Measurements from ENCODE around the gene TMEM243. TPM values are rescaled to one million over a fixed set of nuclear protein-coding genes. Genes with fewer than 3 reads are reported as not detected.

TMEM243 gene
- total RNA-seq, 1 experiment from 2014 or later: 30.2 TPM

GRCh38 chr7:87164433-87164832, 55.1 kb downstream of the TMEM243 start:
- DNase-seq (ENCODE audit: extremely low read depth, low read depth): no peak

DNA sequence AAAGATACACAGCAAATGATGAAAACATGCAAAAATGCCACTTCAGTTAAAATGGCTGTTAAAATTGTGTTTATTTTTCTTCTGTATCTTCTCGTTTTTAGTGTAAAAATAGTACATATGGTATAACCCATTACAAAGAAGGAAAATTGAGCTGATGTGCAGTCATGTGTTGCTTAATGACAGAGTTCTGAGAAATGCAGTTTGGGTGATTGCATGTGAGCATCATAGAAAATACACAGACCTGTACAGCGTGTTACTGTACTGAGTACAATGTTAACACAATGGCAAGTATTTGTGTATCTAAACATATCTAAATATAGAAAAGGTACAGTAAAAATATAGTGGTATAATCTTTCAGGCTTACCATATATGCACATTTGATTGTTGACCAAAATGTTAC, 60.0 kb downstream of the TMEM243 start:
- no peak for DNase-seq (ENCODE audit: extremely low read depth, low read depth)

DNA sequence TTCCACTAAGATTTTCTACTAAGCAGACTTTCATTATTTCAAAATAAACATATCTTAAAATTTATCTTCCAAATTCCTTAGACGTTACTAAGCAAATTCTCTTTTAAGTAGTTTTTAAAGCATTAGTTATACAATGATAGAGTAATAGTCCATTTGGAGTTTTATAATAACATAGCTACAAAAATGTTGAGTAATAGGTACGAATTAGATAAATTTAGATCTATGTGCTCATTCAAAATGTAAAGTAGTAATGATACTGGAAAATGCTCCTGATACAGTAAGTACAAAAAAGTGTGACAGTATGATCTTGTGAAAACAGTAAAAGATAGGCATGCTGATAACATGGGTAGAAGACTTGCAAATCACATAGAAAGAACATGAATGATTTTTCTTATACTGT, 62.8 kb downstream of the TMEM243 start:
- no peak for DNase-seq (ENCODE audit: extremely low read depth, low read depth)

- no peak for DNase-seq (ENCODE audit: extremely low read depth, low read depth)
Observed at GRCh38 chr7:87155788-87156187, 63.7 kb downstream of the TMEM243 start.

- DNase-seq (ENCODE audit: extremely low read depth, low read depth): no peak
Observed at GRCh38 chr7:87154569-87154968, 65.0 kb downstream of the TMEM243 start.

DNA sequence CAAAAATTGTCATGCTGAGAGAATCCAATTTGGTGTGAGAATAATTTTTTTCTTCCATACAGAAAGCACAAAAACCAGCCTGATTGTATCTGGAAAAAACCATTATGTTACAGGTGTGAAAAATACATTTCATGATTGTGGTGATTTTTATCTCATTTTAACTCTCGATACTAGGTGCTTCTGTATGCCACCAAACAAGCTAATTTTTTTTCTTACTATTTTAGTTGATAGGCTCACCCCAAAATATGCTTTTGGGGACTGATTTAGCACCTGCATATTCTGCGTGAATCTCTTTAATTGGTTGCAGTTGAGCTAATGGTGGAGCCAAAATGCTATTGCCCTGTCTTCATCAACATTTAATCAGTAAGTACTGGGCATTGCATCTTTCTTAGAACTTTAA, 65.4 kb downstream of the TMEM243 start:
- no peak for DNase-seq (ENCODE audit: extremely low read depth, low read depth)

- peak; percentile 22 for DNase-seq (ENCODE audit: extremely low read depth, low read depth)
Observed at GRCh38 chr7:87152897-87153641, 66.5 kb downstream of the TMEM243 start.

DNA sequence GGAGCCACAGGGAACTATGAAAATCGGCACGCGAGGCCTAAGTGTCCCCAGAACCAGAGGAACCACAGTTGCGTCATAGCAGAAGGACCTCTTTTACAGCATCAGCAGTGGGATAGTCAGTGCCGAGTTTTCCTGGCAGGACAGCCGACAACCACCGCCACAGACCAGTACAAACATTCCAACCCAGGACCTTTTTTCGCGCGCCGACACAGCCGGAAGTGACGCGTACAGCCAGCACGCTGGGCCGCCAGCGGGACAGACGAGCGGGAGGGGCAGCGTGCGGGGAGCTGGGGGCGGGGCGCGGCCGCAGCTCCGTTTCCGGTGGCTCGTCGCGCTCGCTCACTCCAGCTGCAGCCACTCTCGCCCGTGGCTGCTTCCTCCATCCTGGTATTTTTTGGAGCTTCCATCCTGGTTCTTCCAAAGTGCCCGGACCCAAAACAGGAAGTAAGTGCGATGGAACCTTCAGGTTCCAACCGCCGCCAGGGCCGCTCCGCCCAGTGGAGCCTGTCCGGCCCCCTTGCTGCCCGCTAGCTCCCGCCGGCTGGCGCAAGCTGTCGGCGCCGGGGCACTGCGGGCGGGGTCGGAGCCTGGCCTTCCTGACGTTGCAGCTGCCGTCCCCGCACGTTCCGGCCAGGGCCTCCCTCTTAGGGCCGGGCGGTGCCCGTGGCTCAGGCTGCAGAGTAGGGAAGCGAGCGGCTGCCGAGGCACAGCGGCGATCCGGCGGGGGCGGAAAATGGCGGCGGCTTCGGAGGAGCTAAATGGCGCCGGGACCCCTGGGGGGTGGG, 67.2 kb downstream of the TMEM243 start, which contains the start of gene DMTF1:
DMTF1 (plus strand) TSS at position 342 of the 785 bp plus-strand sequence. CDS start 12,489 bp downstream, outside the sequence.
- DNase-seq (ENCODE audit: extremely low read depth, low read depth): peak; percentile 94

GRCh38 chr7:87151729-87152111, 67.8 kb downstream of the TMEM243 start:
- peak; percentile 1 for DNase-seq (ENCODE audit: extremely low read depth, low read depth)

GRCh38 chr7:87151002-87151728, 68.4 kb downstream of the TMEM243 start:
- DNase-seq (ENCODE audit: extremely low read depth, low read depth): no peak

DNA sequence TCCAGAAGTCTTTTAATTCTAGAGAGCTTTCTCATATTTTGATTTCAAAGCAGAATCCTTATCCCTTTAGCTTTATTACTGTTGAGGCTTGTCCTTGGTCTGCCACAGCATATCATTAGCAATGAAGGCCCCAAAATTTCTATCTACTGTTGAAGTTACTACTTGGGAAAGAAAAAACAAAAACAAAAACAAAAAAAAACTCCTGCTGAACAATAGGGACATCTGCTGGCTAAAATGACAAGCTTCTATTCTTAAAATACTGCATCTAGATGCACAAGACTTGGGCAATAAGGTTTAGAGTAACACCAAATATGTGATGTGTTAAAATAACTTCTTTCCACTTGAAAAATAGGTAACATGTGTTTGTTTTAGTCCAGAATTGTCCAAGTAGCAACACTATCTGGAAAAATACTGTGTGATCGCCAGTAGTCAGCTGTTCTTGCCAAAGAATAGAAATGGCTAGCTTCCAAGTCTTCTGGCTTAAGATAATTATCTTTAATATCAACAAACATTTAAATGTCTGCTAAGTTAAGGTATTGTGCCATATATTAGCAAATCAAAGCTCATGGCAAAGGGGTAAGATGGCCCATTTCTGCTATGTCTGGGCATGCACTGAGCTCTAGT, 71.1 kb downstream of the TMEM243 start:
- DNase-seq (ENCODE audit: extremely low read depth, low read depth): peak; percentile 32

- no peak for DNase-seq (ENCODE audit: extremely low read depth, low read depth)
Observed at GRCh38 chr7:87147500-87147899, 72.0 kb downstream of the TMEM243 start.

GRCh38 chr7:87146740-87147386, 72.7 kb downstream of the TMEM243 start:
- DNase-seq (ENCODE audit: extremely low read depth, low read depth): no peak

Small RNAs within 50 kb of the gene (small RNA-seq; reads per million reads assigned to genes)
- gene RF00019: 0 reads per million in 2 experiments
- 0 reads per million in 2 experiments for gene RF02271

Other genes with a start within 250 kb of the TMEM243 start
- 0.59 and 2.4 TPM in 2 replicates for gene ELAPOR2, start 160.1 kb downstream of the TMEM243 start, total RNA-seq (2014; rRNA removed; shearing (Covaris generic))
- gene DMTF1, start 67.3 kb downstream of the TMEM243 start, total RNA-seq (2014; rRNA removed; shearing (Covaris generic)): 75.8 and 97.0 TPM in 2 replicates
- gene CROT, start 125.9 kb upstream of the TMEM243 start, total RNA-seq (2014; rRNA removed; shearing (Covaris generic)): 7.7 and 10.9 TPM in 2 replicates